Esophagus (tissue), 2 donors: ENCODE measurements around the gene PTK6. TPM values are rescaled to one million over a fixed set of nuclear protein-coding genes. Genes with fewer than 3 reads are reported as not detected.

Source experiments
- H3K27ac ChIP-seq, 2 donors: one replicate each; pipeline ENCODE4 v1.5.1; 2013; ENCODE audit warnings: low read depth in 2 of 2, mild to moderate bottlenecking in 2 of 2, inconsistent platforms in 1 of 2, low read length in 1 of 2, moderate library complexity in 1 of 2
- H3K27me3 ChIP-seq, 2 donors: one replicate each; pipeline ENCODE4 v1.6.1; 2013; ENCODE audit warnings: low read length in 2 of 2, control low read depth in 1 of 2, mild to moderate bottlenecking in 1 of 2; ENCODE audit not compliant: insufficient read depth in 2 of 2, control insufficient read depth in 1 of 2
- H3K36me3 ChIP-seq, 2 donors: one replicate each; pipeline ENCODE4 v1.6.1; 2013; ENCODE audit warnings: low read length in 1 of 2; ENCODE audit not compliant: control insufficient read depth in 2 of 2, insufficient read depth in 2 of 2
- H3K4me1 ChIP-seq, 2 donors: one replicate each; pipeline ENCODE4 v1.6.1; 2013; ENCODE audit warnings: low read length in 1 of 2; ENCODE audit not compliant: control insufficient read depth in 2 of 2, insufficient read depth in 2 of 2
- H3K4me3 ChIP-seq, 2 donors: one replicate each; pipeline ENCODE4 v1.5.1; 2013; ENCODE audit warnings: low read length in 2 of 2, mild to moderate bottlenecking in 2 of 2, low read depth in 1 of 2, moderate library complexity in 1 of 2
- H3K9me3 ChIP-seq, 2 donors: one replicate each; pipeline ENCODE4 v1.6.1; 2013; ENCODE audit warnings: mild to moderate bottlenecking in 2 of 2, low read depth in 1 of 2, low read length in 1 of 2, moderate library complexity in 1 of 2; ENCODE audit not compliant: control insufficient read depth in 2 of 2, insufficient read depth in 1 of 2
- WGBS, 2 donors: extraction: QIAGEN DNeasy Blood & Tissue Kit; methylation state at CpG; one replicate each; pipeline ENCODE4 v1.1.7; 2013; 5-methylcytosine and 5-hydroxymethylcytosine counted together
- polyA plus RNA-seq, 2 donors: library from polyadenylated mRNA; stranded (reverse); fragments of 200-250 nt; gene quantifications; one replicate each; pipeline ENCODE4 v1.2.3, GENCODE V29; 2013
- donor health status: healthy with polysubstance abuse.
- donor health status: Bipolar disorder and iron deficiency.

PTK6 gene
- polyA plus RNA-seq, 2 donors = 80.1 to 81.6 TPM

GRCh38 chr20:63502671-63503172 lies 34.5 kb downstream of the PTK6 start:
- Histone ChIP-seq H3K27ac (no peak overlapping the region), H3K27me3 (peaks cover 0 to 13% of the 10 kb centered on the region in 2 donors), H3K9me3 (peaks cover 3 to 14% of the 10 kb centered on the region in 2 donors), H3K4me1 (peaks cover 2 to 4% of the 10 kb centered on the region in 2 donors), H3K4me3 (no peak overlapping the region), H3K36me3 (no peaks in the 10 kb centered on the region)
- WGBS, 2 donors = 55 to 57% methylated on average over 10 to 15 of the region's 15 CpGs

- Histone ChIP-seq H3K4me1 (peaks cover 3 to 4% of the 10 kb centered on the region in 2 donors), H3K4me3 (no peak overlapping the region), H3K9me3 (peaks cover 3 to 14% of the 10 kb centered on the region in 2 donors), H3K27ac (no peak overlapping the region), H3K27me3 (peaks cover 0 to 13% of the 10 kb centered on the region in 2 donors), H3K36me3 (no peaks in the 10 kb centered on the region)
- 19 to 23% methylated on average over 25 to 26 of the region's 26 CpGs for WGBS, 2 donors
These were observed 35.1 kb downstream of the PTK6 start for GRCh38 chr20:63501818-63502670.

DNA sequence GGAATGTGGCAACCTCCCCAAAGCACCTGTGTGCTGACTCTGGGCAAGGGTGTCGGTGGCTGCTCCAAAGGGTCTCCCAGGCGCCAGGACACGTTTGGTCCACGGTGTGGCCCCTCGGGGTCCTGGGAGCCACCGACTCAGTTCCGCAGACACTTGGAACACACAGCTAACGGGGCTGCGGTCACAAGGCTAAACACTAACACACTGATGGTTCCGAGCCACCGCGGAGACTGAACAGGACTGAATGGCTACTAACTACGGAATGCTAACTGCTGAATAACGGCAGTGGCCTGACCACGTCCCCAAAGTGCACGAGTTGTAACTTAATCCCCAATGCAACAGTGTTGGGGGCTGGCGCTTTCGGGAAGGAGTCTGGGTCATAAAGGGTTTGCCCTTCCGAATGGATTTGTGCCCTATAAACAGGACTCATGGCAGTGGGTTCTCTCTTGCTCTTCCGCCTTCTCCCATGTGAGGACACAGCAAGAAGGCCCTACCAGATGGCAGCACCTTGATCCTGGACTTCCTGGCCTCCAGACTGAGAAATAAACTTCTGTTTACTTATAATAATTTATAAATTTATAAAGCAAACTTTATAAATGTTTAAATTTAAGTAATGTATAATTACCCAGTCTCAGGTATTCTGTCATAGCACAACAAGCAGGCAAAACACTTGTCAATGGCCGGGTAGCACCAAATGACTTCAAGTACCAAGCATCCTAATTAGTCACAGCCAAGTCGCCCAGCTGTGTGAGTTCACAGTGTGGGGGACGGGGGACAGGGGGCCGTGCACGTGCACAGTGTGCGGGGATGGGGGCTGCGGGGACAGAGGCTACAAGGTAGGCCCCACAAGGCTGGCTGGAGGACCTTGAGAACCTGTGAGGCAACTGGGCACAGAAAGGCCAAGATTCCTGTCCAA lies 36.0 kb downstream of the PTK6 start:
- H3K27me3 ChIP-seq = peaks cover 0 to 13% of the 10 kb centered on the region in 2 donors
- WGBS, 2 donors = 76 to 83% methylated on average over 27 of the region's 27 CpGs
- H3K4me3 ChIP-seq = no peak overlapping the region
- H3K9me3 ChIP-seq = peaks cover 3 to 14% of the 10 kb centered on the region in 2 donors
- H3K36me3 ChIP-seq = no peaks in the 10 kb centered on the region
- H3K27ac ChIP-seq = no peak overlapping the region
- H3K4me1 ChIP-seq = peaks cover 4 to 6% of the 10 kb centered on the region in 2 donors

GRCh38 chr20:63500151-63500901 lies 36.9 kb downstream of the PTK6 start:
- H3K27me3 ChIP-seq = peaks cover 0 to 13% of the 10 kb centered on the region in 2 donors
- WGBS, 2 donors = 77 to 78% methylated on average over 24 of the region's 24 CpGs
- H3K36me3 ChIP-seq = no peaks in the 10 kb centered on the region
- no peak overlapping the region for H3K27ac ChIP-seq
- no peak overlapping the region for H3K4me3 ChIP-seq
- peaks cover 4 to 6% of the 10 kb centered on the region in 2 donors for H3K4me1 ChIP-seq
- peaks cover 3 to 8% of the 10 kb centered on the region in 2 donors for H3K9me3 ChIP-seq

DNA sequence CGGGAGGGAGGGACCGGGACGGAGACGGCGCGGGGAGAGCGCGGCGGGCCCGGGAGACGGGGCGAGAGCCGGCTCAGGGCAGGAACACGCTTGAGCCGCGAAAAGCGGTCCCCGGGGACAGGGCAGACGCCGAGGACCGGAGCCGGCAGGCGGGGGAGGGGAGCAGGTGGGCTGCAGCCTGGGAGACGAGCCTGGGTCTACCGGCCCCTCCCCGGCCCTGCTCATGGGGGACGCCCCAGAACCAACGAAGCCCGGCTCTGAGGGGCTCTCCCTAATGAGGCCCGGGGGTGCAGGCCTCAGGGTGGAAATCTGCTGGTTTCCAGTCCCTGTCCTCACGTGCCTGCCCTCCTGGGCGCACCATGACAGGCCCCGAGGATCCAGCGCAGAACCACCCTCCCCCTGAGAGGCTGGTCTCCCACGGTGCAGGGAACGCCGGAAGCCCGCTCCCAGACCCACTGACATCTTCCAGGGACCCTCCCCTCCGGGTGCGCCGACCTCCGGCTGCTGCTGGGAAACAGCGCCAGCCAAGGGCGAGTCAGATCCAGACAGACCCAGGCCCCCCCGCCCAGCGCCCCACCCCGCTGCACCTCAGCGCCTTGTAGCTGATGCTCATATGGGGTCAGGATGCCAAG lies 37.7 kb downstream of the PTK6 start:
- Histone ChIP-seq H3K9me3 (peaks cover 0 to 2% of the 10 kb centered on the region in 2 donors), H3K36me3 (no peaks in the 10 kb centered on the region), H3K4me3 (peak overlapping the region in 1 of 2 donors; percentile 42), H3K27ac (no peak overlapping the region), H3K4me1 (peaks cover 4 to 6% of the 10 kb centered on the region in 2 donors), H3K27me3 (peaks cover 0 to 13% of the 10 kb centered on the region in 2 donors)
- WGBS, 2 donors = 8 to 14% methylated on average over 33 to 48 of the region's 48 CpGs

DNA sequence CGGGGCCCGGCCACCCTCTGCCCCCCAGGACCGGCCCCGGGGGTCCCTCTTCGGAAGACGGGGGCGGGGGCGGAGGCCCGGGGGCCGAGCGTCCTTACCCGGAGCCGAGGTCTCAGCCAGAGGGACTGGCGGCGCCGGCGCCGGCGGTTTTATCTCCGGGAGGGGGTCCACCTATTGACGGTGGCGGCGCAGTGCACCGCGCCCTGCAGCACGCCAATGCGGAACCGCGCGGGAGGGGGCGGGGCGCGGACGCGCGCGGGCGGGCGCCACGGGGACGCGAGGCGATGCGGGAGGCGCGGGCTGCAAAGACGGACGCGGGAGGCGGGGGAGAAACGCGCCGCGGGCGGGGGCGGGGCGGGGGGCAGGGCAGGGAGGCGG lies 38.2 kb downstream of the PTK6 start, which contains the start of gene EEF1A2:
EEF1A2 (minus strand) TSS at position 124 of the 378 bp plus-strand sequence. CDS start 1,320 bp downstream, outside the sequence.
- no peaks in the 10 kb centered on the region for H3K9me3 ChIP-seq
- WGBS, 2 donors = 1% methylated on average over 33 to 58 of the region's 58 CpGs
- H3K27me3 ChIP-seq = peaks cover 0 to 13% of the 10 kb centered on the region in 2 donors
- no peaks in the 10 kb centered on the region for H3K36me3 ChIP-seq
- peak within 1 kb of the TSS; percentile 22 to 42 for H3K4me3 ChIP-seq
- no peak within 1 kb of the TSS for H3K27ac ChIP-seq
- H3K4me1 ChIP-seq = peaks cover 4 to 6% of the 10 kb centered on the region in 2 donors

- Histone ChIP-seq H3K27ac (no peak overlapping the region), H3K4me3 (peak overlapping the region in 1 of 2 donors; percentile 42), H3K4me1 (peaks cover 4 to 6% of the 10 kb centered on the region in 2 donors), H3K36me3 (no peaks in the 10 kb centered on the region), H3K9me3 (no peaks in the 10 kb centered on the region), H3K27me3 (peaks cover 0 to 15% of the 10 kb centered on the region in 2 donors)
- 4 to 5% methylated on average over 14 to 60 of the region's 60 CpGs for WGBS, 2 donors
These were observed 38.9 kb downstream of the PTK6 start for GRCh38 chr20:63497946-63498935.
